Measurements from ENCODE around the gene TTC28.

GRCh38 chr22:28557184-28557583 is 122.5 kb downstream of the TTC28 start:
- no peak for TF ChIP-seq USF1 (IDR thresholded peaks at IDR 0.05; ENCODE audit: borderline replicate concordance, extremely low read length, insufficient read depth, low read depth, low read length)
- TF ChIP-seq YY1 (IDR thresholded peaks at IDR 0.05; ENCODE audit: low read depth, low read length), result no peak
- TF ChIP-seq MXI1 (IDR thresholded peaks at IDR 0.05; ENCODE audit: low read depth, low read length), result no peak
- TF ChIP-seq IKZF2 (IDR thresholded peaks at IDR 0.05), result no peak
- no peak for TF ChIP-seq STAT3 (IDR thresholded peaks at IDR 0.05; ENCODE audit: low read depth, low read length)
- no peak for TF ChIP-seq CTCF (IDR thresholded peaks at IDR 0.05 in 2 of 3, conservative IDR thresholded peaks at IDR 0.05 in 1 of 3; ENCODE audit: control insufficient read depth in 2 of 3, extremely low read depth in 1 of 3, insufficient read depth in 1 of 3, low read depth in 3 of 3, low read length in 3 of 3)
- no peak for TF ChIP-seq MYC (IDR thresholded peaks at IDR 0.05; ENCODE audit: insufficient read depth, insufficient read length, insufficient replicate concordance, low read length, severe bottlenecking)

Measured in GM12878 (cell line).